NCI-H510A (cell line): ENCODE results near the gene RNASE7.

Experiments used
- DNase-seq: peaks from one replicate; lab custom pipeline; 2025; lab: John Stamatoyannopoulos, UW

Gene RNASE7

GRCh38 chr14:21043387-21043973 lies 1.3 kb downstream of the RNASE7 start:
- DNase-seq = no peak

GRCh38 chr14:21043974-21044618 lies 1.9 kb downstream of the RNASE7 start:
- no peak for DNase-seq

- DNase-seq = no peak
Measured at GRCh38 chr14:21047378-21047781, 5.2 kb downstream of the RNASE7 start.

- DNase-seq = no peak
Measured at GRCh38 chr14:21048638-21049037, 6.5 kb downstream of the RNASE7 start.

GRCh38 chr14:21049271-21049673 lies 7.1 kb downstream of the RNASE7 start:
- no peak for DNase-seq

GRCh38 chr14:21050597-21050996 lies 8.4 kb downstream of the RNASE7 start:
- no peak for DNase-seq

- no peak for DNase-seq
Measured at GRCh38 chr14:21053184-21054122, 11.3 kb downstream of the RNASE7 start.

GRCh38 chr14:21054123-21054767 lies 12.1 kb downstream of the RNASE7 start:
- no peak for DNase-seq

GRCh38 chr14:21054768-21055145 lies 12.6 kb downstream of the RNASE7 start:
- DNase-seq = no peak

GRCh38 chr14:21055432-21056117 lies 13.4 kb downstream of the RNASE7 start:
- no peak for DNase-seq

- no peak for DNase-seq
Measured at GRCh38 chr14:21056520-21057163, 14.5 kb downstream of the RNASE7 start.

- no peak for DNase-seq
Measured at GRCh38 chr14:21057803-21058675, 15.9 kb downstream of the RNASE7 start, which contains the start of gene RNASE8. Gene RNASE8 (plus strand): TSS chr14:21057822. CDS start chr14:21057893, 71 bp downstream.

GRCh38 chr14:21058903-21059302 lies 16.7 kb downstream of the RNASE7 start:
- no peak for DNase-seq

GRCh38 chr14:21059842-21060613 lies 17.9 kb downstream of the RNASE7 start:
- DNase-seq = no peak

GRCh38 chr14:21060614-21061346 lies 18.6 kb downstream of the RNASE7 start:
- no peak for DNase-seq

- no peak for DNase-seq
Measured at GRCh38 chr14:21061347-21061668, 19.1 kb downstream of the RNASE7 start.

- DNase-seq = no peak
Measured at GRCh38 chr14:21063479-21063878, 21.3 kb downstream of the RNASE7 start.

GRCh38 chr14:21066882-21067502 lies 24.8 kb downstream of the RNASE7 start:
- DNase-seq = no peak
